HL-60 (cell line): ENCODE measurements around the gene NAA10.
A peak's percentile ranks its signal among the peaks of the same experiment; 100 is the strongest.

Experiments
- DNase-seq, 2 experiments: peaks; one replicate each; pipeline ENCODE4 v3.0.0-alpha.2; 2010 to 2020; ENCODE audit warnings: low read depth in 1 of 2, low spot score in 1 of 2
- H3K27ac ChIP-seq: fragments of 250-450 bp; sonication (Bioruptor Pico); replicated peaks from 2 replicates; pipeline ENCODE4 v1.5.1; 2020; ENCODE audit warnings: mild to moderate bottlenecking, moderate library complexity
- H3K27me3 ChIP-seq: fragments of 250-450 bp; sonication (Bioruptor Pico); 2 replicates; pipeline ENCODE4 v1.5.1; 2021; ENCODE audit warnings: mild to moderate bottlenecking, moderate library complexity; ENCODE audit not compliant: insufficient read depth, poor library complexity, severe bottlenecking
- H3K4me3 ChIP-seq: replicated peaks from 2 replicates; pipeline ENCODE4 v1.5.1; 2011; ENCODE audit warnings: mild to moderate bottlenecking, control low read depth, low read length; ENCODE audit not compliant: insufficient read depth
- CTCF ChIP-seq: IDR thresholded peaks from one replicate; pipeline ENCODE4 v1.5.1; 2011; ENCODE audit warnings: low read length, control low read depth, inconsistent platforms; ENCODE audit not compliant: insufficient read depth
- GABPA ChIP-seq: IDR thresholded peaks from 2 replicates; pipeline ENCODE4 v1.6.1; 2012; ENCODE audit warnings: low read depth
- POLR2AphosphoS5 ChIP-seq: IDR thresholded peaks from 2 replicates; pipeline ENCODE4 v1.6.1; 2012; ENCODE audit warnings: low read depth
- SPI1 ChIP-seq: IDR thresholded peaks from 2 replicates; pipeline ENCODE4 v1.6.1; 2012; ENCODE audit warnings: low read depth, mild to moderate bottlenecking, borderline replicate concordance
- TF ChIP-seq, protein P1 (sequence below): IDR thresholded peaks from 2 replicates; pipeline ENCODE4 v1.6.1; 2012; ENCODE audit warnings: low read depth; ENCODE audit not compliant: insufficient replicate concordance

Gene NAA10

DNA sequence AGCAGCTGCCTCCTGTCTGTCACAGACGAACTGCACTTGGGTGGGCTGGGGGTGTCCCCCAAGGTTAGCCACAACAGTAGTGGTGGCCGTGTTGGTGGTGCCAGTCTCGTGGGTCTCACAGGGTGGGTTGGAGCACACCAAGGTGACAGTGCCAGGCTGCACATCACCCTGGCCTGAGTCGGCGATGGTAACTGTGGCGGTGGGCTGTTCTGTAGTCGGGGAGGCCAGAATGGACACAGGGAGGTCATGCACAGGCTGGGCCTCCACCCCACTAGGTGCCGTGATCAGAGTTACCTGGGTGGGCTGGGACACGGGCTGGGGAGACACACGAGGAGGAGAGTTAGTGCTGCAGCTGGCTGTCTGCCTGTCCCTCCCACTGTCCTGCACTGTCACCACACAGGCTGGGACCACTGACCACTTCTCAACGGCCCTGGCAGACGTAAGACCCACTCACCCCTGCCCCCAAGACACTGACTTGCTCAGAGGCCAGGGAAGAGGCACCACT, 20.4 kb upstream of the NAA10 start:
- Histone ChIP-seq H3K27ac (no peak overlapping the region), H3K27me3 (no peaks in the 10 kb centered on the region), H3K4me3 (no peak overlapping the region)
- no peak for DNase-seq
- no peak for TF ChIP-seq SPI1
- no peak for TF ChIP-seq CTCF
- TF ChIP-seq, protein P1, sequence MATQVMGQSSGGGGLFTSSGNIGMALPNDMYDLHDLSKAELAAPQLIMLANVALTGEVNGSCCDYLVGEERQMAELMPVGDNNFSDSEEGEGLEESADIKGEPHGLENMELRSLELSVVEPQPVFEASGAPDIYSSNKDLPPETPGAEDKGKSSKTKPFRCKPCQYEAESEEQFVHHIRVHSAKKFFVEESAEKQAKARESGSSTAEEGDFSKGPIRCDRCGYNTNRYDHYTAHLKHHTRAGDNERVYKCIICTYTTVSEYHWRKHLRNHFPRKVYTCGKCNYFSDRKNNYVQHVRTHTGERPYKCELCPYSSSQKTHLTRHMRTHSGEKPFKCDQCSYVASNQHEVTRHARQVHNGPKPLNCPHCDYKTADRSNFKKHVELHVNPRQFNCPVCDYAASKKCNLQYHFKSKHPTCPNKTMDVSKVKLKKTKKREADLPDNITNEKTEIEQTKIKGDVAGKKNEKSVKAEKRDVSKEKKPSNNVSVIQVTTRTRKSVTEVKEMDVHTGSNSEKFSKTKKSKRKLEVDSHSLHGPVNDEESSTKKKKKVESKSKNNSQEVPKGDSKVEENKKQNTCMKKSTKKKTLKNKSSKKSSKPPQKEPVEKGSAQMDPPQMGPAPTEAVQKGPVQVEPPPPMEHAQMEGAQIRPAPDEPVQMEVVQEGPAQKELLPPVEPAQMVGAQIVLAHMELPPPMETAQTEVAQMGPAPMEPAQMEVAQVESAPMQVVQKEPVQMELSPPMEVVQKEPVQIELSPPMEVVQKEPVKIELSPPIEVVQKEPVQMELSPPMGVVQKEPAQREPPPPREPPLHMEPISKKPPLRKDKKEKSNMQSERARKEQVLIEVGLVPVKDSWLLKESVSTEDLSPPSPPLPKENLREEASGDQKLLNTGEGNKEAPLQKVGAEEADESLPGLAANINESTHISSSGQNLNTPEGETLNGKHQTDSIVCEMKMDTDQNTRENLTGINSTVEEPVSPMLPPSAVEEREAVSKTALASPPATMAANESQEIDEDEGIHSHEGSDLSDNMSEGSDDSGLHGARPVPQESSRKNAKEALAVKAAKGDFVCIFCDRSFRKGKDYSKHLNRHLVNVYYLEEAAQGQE: no peak
- TF ChIP-seq POLR2AphosphoS5: no peak
- TF ChIP-seq GABPA: no peak

GRCh38 chrX:153954558-153955227, 19.9 kb upstream of the NAA10 start:
- H3K4me3 ChIP-seq: no peak overlapping the region
- no peak for DNase-seq
- TF ChIP-seq POLR2AphosphoS5 (no peak), GABPA (no peak), SPI1 (no peak)
- TF ChIP-seq, protein P1: no peak
- no peaks in the 10 kb centered on the region for H3K27me3 ChIP-seq
- no peak overlapping the region for H3K27ac ChIP-seq

GRCh38 chrX:153953892-153954557, 19.2 kb upstream of the NAA10 start:
- no peak for DNase-seq
- no peak overlapping the region for H3K27ac ChIP-seq
- H3K27me3 ChIP-seq: no peaks in the 10 kb centered on the region
- TF ChIP-seq CTCF: no peak
- TF ChIP-seq POLR2AphosphoS5: peak; percentile 40; the same call in 1 of the 2 replicates
- no peak for TF ChIP-seq GABPA
- no peak for TF ChIP-seq SPI1
- TF ChIP-seq, protein P1: no peak
- no peak overlapping the region for H3K4me3 ChIP-seq
